Fibroblast of gingiva (primary cell): ENCODE measurements around the gene SLC22A12.

Source experiments
- DNase-seq: peaks from one replicate; pipeline ENCODE4 v3.0.0-alpha.2; 2011; ENCODE audit warnings: low read depth

Gene SLC22A12

GRCh38 chr11:64627371-64627770 is 36.4 kb downstream of the SLC22A12 start:
- no peak for DNase-seq

GRCh38 chr11:64628596-64628995 is 37.6 kb downstream of the SLC22A12 start:
- no peak for DNase-seq

- DNase-seq = no peak
Measured at GRCh38 chr11:64629103-64629502, 38.1 kb downstream of the SLC22A12 start.

GRCh38 chr11:64629796-64630562 is 39.0 kb downstream of the SLC22A12 start:
- DNase-seq = no peak

- DNase-seq = no peak
Measured at GRCh38 chr11:64631675-64632074, 40.7 kb downstream of the SLC22A12 start.

GRCh38 chr11:64632237-64632636 is 41.2 kb downstream of the SLC22A12 start:
- DNase-seq = no peak

GRCh38 chr11:64632654-64633053 is 41.6 kb downstream of the SLC22A12 start:
- DNase-seq = no peak

GRCh38 chr11:64633555-64634159 is 42.6 kb downstream of the SLC22A12 start:
- no peak for DNase-seq

GRCh38 chr11:64637334-64638017 is 46.5 kb downstream of the SLC22A12 start:
- DNase-seq = no peak

- DNase-seq = no peak
Measured at GRCh38 chr11:64638018-64638665, 47.1 kb downstream of the SLC22A12 start.

- no peak for DNase-seq
Measured at GRCh38 chr11:64638829-64639228, 47.8 kb downstream of the SLC22A12 start.

GRCh38 chr11:64639885-64640284 is 48.9 kb downstream of the SLC22A12 start:
- DNase-seq = no peak

GRCh38 chr11:64641596-64642417 is 50.8 kb downstream of the SLC22A12 start:
- no peak for DNase-seq

GRCh38 chr11:64642418-64642735 is 51.4 kb downstream of the SLC22A12 start:
- no peak for DNase-seq

- DNase-seq = no peak
Measured at GRCh38 chr11:64642871-64643255, 51.8 kb downstream of the SLC22A12 start.

GRCh38 chr11:64643256-64643881 is 52.3 kb downstream of the SLC22A12 start:
- no peak for DNase-seq

GRCh38 chr11:64643920-64644646 is 53.1 kb downstream of the SLC22A12 start:
- no peak for DNase-seq

GRCh38 chr11:64644647-64645275 is 53.7 kb downstream of the SLC22A12 start:
- no peak for DNase-seq

GRCh38 chr11:64647019-64647779 is 56.2 kb downstream of the SLC22A12 start:
- DNase-seq = no peak

GRCh38 chr11:64648551-64648950 is 57.5 kb downstream of the SLC22A12 start:
- no peak for DNase-seq
